HTR-8/SVneo (cell line): ENCODE results near the gene TLE2.
"Not testable (repeated sequence)": the region's sequence is repeated elsewhere in the genome, so short reads cannot be mapped to it uniquely, and the experiment has no call there.

Source experiments
- DNase-seq: peaks from one replicate; pipeline ENCODE4 v3.0.0; 2011; ENCODE audit warnings: low spot score, mixed read lengths; ENCODE audit not compliant: insufficient read length
- FAIRE-seq: peaks from 2 replicates; lab custom pipeline; 2011; peaks lifted over from hg19 to GRCh38; lab: Jason Lieb, UNC

Gene TLE2

DNA sequence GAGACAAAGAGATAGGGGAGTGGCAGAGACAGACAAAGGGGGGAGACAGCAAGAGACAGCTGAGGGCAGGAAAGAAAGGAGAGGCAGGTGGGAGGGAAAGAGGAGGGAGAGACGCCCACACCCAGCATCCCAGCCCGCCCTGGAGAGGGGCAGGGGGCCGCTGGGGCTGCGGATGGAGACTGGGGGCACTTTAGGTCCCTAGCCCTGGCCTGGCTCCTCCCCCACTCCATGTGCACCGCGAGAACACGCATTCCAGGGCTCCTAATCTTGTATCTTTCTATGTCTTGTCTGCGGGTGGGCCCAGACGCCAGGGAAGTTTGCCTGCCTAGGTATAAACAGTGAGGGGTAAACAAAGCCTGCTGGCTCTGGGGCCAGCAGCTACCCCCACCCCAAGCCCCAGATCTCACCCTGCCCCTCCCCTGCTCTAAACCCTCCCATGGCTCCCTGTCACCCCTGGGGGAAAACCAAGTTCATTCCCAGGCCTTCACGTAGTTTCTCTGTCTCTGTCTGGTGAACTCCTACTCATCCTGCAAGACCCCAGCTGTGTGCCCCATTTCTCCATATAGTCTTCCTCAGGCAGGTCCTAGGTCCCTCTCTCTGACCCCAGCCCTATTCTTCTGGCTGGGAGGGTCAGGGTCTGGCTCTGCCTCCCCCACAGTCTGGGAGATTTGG lies 27.5 kb upstream of the TLE2 start:
- FAIRE-seq (no peak), DNase-seq (no peak)

DNA sequence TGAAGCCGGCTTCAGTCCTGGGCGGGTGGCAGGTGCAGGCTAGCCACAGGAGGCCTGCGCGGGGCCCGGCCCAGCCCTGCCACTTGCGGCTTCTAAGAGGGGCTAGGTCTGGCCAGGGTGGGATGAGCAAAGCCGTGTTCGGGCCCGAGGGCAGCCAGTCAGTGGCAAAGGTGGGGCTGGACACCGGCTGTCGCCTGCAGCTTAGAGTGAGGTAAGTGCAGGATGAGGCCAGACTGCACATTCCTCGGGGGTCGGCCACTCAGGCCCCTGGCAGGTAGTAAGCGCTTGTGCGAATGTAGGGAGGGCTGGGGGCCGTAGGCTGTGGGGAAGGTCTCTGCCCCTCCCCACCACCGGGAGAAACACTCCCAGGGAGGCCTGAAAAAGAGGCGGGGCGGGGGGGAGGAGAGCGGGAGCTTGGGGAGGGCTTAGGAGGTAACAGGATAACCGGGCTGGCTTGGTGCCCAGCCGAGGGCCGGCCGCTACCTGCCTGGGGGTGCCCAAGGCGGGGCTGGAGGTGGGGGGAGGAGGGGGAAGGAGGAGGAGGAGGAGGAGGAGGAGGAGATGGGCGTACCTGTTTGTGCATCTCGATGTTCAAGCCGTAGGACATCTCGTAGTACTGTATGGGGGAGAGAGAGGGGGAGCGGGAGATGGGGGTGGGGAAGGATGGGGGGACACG lies 26.8 kb upstream of the TLE2 start:
- FAIRE-seq (no peak), DNase-seq (no peak)

DNA sequence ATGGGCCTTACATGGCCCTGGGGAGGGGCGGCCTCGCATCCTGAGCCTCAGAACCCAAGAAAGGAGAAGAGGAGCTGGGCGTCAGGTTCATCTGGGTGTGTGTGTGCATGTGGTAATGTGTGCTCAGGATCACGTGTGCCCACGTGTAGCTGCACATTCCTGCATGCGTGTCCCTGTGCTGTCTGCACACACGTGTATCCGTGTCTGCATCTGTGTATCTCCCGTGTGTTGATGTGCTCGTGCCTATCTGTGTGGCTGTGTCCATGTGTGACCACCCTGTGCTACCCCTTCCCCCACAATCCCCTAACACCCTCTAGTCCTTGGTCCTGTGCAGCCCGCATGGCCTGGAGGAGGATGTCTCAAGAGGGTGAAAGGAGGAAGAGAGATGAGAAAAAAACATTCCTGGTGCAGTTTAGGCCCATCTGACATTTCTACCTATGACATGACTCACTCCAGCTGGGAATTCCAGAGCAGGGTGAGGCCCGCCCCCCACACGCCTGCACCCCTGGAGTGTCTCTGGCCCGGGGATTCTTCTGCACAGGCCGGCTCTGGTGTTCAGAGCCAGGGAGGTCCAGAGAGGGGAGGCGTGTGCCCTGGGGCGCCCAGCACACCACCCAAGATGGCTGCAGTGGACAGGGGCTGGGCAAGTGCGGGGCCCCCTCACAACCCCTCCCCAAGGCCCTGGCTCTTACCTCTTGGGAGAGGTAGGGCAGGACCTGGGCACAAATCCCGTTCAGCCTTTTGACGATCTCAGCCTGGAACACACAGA lies 26.1 kb upstream of the TLE2 start:
- DNase-seq (no peak), FAIRE-seq (no peak)

DNA sequence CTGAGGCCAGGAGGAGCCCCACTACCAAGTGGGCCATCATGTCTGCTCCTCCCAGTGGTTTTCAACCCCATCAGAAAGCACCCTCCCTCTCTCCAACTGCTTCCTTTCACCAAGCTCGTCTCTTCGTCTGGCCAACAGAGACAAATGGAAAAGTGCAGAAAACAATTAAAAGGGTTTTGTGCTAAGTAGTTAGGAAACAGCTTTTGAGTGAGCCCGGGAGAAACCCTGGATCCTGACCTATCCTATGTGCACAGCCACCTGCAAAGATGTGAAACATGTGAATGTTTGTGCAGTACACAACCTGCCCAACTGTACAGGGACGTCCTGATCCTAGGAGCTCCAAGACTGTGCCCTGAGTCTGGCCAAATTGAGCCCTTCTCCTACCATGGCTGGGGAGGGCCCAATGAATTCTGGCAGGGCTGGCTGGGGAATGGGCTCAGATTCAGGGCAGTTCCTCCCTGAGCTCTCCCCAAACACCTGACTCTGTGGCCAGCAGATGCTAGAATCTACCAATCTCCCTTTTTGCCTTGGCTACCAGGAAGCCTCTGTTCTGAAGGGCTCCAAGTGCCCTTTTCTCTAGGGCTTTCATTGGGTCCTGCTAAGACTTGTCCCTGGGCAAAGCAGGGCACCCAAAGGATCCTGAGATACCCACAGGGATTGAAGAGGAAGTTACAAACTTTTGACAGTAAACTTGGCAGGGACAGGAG lies 25.3 kb upstream of the TLE2 start:
- DNase-seq (no peak), FAIRE-seq (no peak)

DNA sequence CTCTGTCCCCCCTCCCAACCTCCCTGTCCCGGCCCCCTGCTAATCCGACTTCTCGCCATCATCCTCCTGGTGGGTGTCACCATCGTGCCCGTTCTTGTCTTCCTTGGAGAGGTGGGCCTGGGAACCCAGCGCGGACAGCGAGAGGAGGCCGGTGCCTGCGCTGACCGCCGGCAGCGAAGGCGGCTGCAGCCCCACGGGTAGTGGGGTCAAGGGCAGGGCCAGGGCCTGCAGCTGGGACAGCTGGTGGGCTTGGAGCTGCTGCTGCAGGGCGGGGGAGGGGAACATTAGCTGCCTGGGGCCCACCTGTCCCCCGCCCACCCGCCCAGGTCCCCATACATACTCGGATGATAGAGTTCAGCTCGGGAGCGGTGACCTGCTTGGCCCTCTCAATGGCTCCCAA lies 24.7 kb upstream of the TLE2 start:
- no peak for FAIRE-seq

DNA sequence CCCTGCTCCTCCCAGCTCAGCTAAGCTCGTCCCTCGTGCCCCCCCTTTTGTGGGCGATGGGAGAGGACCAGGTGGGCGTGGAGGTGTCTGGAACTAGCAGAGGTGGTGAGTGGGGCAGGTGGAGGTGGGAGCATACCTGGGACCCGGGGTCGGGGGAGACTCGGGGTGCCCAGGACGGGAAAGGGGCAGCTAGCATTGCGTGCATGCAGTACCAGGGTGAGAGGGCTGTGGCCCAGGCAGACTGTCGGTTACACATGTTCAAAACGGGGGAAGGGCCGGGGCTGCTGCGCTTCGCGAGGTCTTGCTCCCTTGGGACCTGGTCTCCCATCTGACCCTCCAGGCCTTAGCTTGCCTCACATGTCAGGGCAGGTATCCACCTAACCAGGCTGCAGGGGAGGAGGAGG lies 24.1 kb upstream of the TLE2 start:
- no peak for DNase-seq
- FAIRE-seq = no peak

More for the DNA sequence above, 24.7 kb upstream of the TLE2 start:
- no peak for DNase-seq

DNA sequence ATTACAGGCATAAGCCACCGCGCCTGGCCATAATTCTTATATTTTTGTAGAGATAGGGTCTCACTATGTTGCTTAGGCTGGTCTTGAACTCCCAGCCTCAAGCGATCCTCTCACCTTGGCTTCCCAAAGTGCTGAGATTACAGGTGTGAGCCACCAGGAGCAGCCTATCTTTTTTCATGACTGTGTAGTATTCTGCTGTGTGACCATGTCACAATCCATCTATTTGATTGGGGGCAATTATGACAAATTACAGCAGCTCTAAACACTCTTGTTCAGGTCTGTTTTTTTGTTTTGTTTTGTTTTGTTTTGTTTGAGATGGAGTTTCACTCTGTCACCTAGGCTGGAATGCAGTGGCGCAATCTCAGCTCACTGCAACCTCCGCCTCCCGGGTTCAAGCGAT lies 20.9 kb upstream of the TLE2 start:
- FAIRE-seq, DNase-seq: not testable (repeated sequence)

DNA sequence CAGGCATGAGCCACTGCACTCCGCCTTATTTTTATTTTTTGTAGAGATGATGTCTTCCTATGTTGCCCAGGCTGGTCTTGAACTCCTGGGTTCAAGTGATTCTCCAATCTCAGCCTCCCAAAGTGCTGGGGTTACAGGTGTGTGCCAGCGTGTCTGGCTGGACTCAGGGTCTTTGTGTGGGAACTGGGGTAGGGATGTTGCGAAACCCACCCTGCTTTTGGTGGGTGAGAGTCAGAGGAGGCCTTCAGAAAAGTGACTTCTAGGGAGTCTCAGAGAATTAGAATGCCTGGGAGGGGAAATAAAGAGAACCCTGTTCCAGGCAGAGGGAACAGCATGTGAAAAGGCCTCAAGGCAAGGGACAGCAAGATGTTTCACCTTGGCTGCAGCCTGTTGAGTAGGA lies 20.0 kb upstream of the TLE2 start:
- no peak for FAIRE-seq

DNA sequence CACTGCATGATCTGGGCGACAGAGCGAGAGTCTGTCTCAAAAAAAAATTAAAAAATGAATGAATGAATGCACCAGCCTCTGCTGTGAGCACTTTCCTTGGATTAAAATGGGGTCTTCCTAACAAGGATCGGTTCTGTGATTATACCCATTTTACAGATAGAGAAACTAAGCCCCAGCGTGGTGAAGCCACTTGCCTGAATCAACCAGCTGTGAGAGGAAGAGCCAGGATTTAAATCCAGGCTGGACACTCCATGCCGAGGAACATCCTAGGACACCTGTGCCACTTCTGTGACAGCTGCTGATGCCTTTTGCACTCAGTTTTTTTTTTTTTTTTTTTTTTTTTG lies 19.1 kb upstream of the TLE2 start:
- no peak for DNase-seq
- no peak for FAIRE-seq

More for the DNA sequence above, 20.0 kb upstream of the TLE2 start:
- DNase-seq = no peak

DNA sequence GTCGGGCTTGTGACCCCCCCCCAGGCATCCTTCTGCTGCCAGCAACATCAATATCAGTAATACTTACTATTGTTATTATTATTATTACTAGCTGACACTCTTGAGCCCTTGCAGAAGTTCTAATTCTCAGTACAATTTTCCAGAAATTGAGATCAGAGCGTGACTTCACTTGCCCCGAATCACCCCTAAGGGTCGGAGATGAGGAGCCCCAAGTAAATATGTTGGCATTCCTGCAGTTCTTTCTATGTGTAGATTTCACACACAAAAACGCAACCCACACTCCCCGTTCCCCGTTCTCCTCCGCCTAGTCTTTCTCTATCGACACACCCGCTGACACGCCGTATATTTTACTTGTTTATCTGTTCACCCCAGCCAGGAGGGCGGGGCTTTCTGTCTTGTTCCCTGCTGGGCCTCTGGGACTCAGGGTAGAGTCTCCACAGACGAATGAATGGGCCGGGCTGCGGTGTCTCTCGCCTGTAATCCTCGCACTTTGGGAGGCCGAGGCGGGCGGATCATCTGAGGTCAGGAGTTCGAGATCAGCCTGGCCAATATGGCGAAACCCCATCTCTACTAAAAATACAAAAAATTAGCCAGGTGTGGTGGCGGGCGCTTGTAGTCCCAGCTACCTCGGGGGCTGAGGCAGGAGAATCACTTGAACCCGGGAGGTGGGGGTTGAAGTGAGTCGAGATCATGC lies 18.6 kb upstream of the TLE2 start:
- DNase-seq (no peak), FAIRE-seq (no peak)

DNA sequence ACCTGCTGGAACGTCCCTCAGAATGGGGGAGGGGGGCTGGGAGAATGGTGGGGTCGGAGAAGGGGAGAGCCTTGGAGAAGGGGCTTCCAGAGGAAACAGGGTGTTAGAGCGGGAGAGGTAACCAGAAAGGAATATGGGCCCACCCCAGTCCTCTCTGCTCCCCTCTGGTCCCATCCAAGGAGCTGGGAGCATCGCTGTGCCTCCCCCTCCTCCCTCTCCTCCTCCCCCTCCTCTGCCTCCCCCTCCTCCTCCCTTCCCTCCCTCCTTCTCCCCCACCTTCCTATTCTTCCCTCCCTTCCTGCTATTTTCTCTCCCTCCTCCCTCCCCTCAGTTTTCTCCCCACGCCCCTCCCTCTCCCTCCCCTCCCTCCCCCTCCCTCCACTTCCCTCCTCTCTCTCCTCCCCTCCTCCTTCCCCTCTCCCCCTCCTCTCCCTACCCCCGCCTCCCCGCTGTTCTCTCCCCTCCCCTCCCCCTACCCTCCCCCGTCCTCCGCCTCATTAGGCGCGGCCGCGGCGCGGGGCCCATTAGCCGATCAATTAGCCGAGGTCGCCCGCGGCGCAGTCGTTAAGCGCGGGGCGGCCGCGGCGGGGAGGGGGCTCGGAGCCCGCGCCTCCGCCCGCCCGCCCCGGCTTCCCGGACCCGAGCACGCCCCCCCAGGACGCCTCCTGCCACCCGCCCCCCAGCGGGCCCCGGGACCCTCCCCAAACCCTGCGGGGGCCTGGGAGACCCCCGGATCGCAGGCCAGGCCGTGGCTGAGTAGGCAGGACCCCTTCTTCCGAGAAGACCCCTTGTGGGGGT lies 17.8 kb upstream of the TLE2 start:
- DNase-seq (no peak), FAIRE-seq (no peak)

DNA sequence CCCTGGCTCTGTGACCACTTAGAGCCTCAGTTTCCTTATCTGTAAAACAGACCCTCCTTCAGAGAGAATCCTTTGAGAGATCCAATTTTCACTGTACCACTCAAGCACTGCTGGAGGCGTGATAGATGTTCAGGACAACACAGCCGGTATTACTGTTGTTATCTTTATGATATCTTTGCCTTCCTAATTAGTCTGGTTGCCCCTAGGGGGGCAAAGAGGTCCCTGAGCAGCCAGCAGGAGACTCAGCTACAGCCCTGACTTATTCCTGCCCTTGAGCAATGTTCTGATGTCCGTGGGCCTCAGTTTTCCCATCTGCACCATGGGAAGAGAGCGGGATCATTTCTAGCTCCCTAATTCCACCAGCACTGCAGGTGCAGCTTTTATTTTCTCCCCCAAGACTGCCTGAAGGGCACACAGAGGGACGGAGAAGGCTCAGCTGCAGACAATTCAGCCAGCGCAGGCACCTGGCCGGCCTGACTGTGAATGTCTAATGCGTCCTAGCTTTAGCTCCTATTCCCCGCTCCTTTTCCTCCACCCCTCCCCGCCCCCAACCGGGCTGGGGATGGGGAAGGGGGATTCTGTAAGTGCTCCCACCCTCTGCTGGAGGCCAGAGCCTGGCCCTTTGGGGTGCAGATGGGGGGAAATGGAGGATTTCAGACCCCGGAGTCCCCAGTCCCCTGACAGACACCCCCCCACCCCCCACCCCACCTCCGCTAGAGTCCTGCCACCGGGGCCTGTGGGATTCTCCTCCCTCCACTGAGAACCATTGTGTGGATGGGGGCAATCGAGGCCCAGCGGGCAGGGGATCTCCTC lies 17.0 kb upstream of the TLE2 start:
- no peak for DNase-seq
- no peak for FAIRE-seq

DNA sequence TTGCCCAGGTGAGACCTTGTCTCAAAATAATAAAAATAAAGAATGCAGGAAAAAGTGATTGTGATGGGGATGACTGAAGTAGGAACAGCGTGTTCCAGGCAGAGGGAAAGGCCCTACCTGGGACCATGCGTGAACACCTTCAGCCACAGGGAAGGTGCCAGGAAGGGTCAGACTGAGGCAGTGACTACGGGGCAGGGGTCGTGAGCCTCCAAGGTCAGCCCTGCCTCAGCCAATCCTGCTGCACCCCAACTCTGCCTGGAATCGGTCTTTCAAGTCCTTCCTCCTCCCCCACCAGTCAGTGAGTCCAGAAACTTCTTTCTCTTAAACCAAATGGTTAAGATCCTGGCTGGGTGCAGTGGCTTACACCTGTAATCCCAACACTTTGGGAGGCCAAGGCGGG lies 16.1 kb upstream of the TLE2 start:
- FAIRE-seq (no peak), DNase-seq (no peak)

DNA sequence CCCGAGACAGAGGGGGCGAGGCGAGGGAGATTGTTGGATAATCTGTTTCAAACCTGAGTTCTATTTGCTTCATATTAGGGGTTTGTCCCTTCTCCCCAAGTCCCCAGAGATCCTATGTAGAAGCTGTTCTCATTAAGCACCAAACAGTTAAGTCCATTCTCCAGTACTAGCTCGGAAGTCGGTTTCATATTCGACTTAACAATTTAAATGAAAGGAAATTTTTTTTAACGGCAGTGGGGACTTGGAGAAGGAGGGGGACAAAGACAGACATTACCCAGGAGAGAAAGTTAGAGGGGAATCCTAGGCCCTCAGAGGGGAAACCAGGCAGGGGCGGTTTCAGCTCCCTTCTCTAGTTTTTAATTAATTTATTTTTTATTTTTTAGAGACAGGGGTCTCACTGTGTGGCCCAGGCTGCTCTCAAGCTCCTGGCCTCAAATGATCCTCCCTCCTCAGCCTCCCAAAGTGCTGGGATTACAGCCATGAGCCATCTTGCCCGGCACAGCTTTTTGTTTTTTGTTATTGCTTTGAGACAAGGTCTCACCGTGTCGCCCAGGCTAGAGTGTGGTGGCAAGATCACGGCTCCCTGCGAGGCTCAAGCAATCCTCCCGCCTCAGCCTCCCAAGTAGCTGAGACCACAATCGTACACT lies 13.7 kb upstream of the TLE2 start:
- DNase-seq (no peak), FAIRE-seq (no peak)

DNA sequence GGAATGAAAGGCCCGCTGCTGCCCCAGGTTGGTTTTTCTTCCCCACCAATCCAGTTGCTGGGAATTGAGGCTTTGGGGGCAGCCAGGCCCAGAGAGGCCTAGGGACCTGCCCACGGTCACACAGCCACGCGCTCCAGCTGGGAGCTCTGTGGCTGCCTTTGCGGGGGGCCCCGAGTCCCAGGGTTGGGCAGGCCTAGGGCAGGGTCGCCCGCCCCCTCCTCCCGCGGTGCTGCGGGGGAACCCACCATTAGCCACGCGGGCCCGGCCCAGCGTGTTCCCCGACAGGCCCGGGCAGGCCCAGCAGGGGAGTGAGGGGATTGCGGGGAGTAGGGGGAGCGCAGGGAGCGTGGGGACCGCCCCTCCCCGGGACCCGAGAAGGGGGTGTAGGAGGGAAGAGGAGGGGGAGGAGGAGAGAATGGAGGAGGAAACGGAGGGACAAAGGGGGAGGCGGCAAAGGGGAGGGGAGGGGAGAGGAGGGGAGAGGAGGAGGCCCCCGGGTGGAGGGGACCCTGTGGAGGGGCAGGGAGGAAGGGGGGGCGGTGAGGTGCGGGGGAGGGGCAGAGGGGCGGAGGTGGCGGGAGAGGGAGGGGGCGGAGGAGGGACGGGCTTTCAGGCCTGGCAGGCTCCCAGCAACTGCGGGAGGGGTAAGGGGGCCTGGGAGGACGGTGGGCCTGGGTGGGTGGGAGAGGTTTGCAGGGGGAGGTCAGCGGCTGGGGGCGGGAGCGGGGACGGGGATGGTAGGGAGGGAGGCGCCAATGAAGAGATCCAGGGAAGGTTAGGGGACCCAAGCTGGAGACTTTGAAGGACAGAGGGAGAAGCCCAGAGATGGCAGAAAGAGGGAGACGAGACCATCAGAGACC lies 12.9 kb upstream of the TLE2 start:
- no peak for FAIRE-seq
- no peak for DNase-seq

DNA sequence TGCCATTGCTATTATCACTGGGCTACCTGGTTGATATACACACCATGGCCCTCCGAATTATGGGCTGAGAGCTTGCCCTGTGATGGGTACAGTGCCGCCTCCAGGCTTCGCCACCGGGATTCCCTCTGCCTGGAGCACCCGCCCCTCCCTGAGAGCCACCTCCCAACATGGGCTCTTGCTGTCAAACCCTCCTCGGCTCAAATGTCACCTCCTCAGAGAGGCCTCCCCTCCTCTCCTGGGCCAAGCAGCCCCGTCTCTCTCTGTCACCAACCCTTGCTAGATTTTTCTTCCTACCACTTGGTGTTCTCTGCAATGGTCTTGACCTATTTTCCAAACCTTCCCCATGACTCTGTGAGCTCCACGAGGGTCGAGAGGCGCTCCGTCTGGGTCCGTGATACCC lies 12.2 kb upstream of the TLE2 start:
- no peak for DNase-seq
- FAIRE-seq = no peak

DNA sequence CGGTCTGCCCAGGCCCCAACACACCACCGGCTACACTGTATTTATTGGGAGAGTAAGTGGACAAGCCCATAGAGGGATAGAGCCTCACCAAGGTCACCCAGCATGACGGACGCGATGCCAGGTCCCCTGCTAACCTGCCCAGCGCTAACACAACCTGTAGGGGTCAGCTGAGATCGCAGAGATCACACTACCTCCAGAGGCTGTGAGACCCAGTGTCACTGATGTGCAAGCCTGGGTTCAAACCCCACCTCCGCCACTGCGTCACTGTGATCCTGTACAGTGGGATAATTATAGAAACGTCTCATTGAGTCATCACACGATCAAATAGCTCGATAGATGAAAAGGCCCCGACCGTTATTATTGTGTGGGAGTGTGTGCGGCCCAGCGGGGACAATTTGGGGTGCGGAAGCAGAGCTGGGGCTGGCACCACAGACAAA lies 10.6 kb upstream of the TLE2 start:
- no peak for DNase-seq
- no peak for FAIRE-seq
